SK-N-DZ (cell line): ENCODE measurements around the gene ATG7.

Source experiments
- DNase-seq: peaks from one replicate; pipeline ENCODE4 v3.0.0-alpha.2; 2015; ENCODE audit warnings: low spot score
- small RNA-seq, 2 experiments: library from RNA; depleted of rRNA; stranded (forward); fragments of <200 nt; gene quantifications; one replicate each; pipeline ENCODE3, GENCODE V24; 2014

Gene ATG7

GRCh38 chr3:11606865-11607440, 334.8 kb downstream of the ATG7 start:
- DNase-seq = no peak

Small RNAs within 50 kb of the gene (small RNA-seq; reads per million reads assigned to genes)
- gene AC022001.1 = 0 reads per million in 2 experiments
- gene AC026185.1 = 0 reads per million in 2 experiments
- 0 reads per million in 2 experiments for gene AC083855.1
